WERI-Rb-1 (cell line): Measurements from ENCODE around the gene GP5.

Experiments used
- DNase-seq: peaks from one replicate; pipeline ENCODE4 v3.0.0-alpha.2; 2020
- H3K27ac ChIP-seq: fragments of 250-450 bp; sonication (Bioruptor Pico); 2 replicates; pipeline ENCODE4 v1.5.1; 2020; ENCODE audit warnings: mild to moderate bottlenecking, moderate library complexity
- H3K27me3 ChIP-seq: fragments of 250-450 bp; sonication (Bioruptor Pico); 2 replicates; pipeline ENCODE4 v1.5.1; 2021; ENCODE audit warnings: mild to moderate bottlenecking, low read depth, moderate library complexity; ENCODE audit not compliant: insufficient read depth, severe bottlenecking
- H3K36me3 ChIP-seq: fragments of 250-450 bp; sonication (Bioruptor Pico); 2 replicates; pipeline ENCODE4 v1.5.1; 2020; ENCODE audit warnings: mild to moderate bottlenecking, moderate library complexity
- H3K4me3 ChIP-seq: 2 replicates; pipeline ENCODE4 v1.5.1; 2011; ENCODE audit warnings: low read depth, mild to moderate bottlenecking, control low read depth, low read length
- H3K9me3 ChIP-seq: fragments of 250-450 bp; sonication (Bioruptor Pico); 2 replicates; pipeline ENCODE4 v1.5.1; 2021; ENCODE audit warnings: mild to moderate bottlenecking, moderate library complexity; ENCODE audit not compliant: severe bottlenecking
- CTCF ChIP-seq: IDR thresholded peaks from 2 replicates; pipeline ENCODE4 v1.5.1; 2011; ENCODE audit warnings: low read depth, mild to moderate bottlenecking, control low read depth, inconsistent platforms, low read length

GP5 gene

GRCh38 chr3:194443901-194444300, 44.8 kb upstream of the GP5 start:
- no peaks in the 10 kb centered on the region for H3K27me3 ChIP-seq
- no peak overlapping the region for H3K27ac ChIP-seq
- no peak for DNase-seq
- H3K36me3 ChIP-seq = peaks cover 2% of the 10 kb centered on the region
- no peak overlapping the region for H3K4me3 ChIP-seq
- no peaks in the 10 kb centered on the region for H3K9me3 ChIP-seq
- no peak for TF ChIP-seq CTCF

GRCh38 chr3:194440756-194441155, 41.7 kb upstream of the GP5 start:
- TF ChIP-seq CTCF = no peak
- Histone ChIP-seq H3K27ac (no peak overlapping the region), H3K9me3 (no peaks in the 10 kb centered on the region), H3K36me3 (peaks cover 8% of the 10 kb centered on the region; the same call in 1 of the 2 replicates), H3K27me3 (no peaks in the 10 kb centered on the region), H3K4me3 (no peak overlapping the region)
- DNase-seq = no peak

DNA sequence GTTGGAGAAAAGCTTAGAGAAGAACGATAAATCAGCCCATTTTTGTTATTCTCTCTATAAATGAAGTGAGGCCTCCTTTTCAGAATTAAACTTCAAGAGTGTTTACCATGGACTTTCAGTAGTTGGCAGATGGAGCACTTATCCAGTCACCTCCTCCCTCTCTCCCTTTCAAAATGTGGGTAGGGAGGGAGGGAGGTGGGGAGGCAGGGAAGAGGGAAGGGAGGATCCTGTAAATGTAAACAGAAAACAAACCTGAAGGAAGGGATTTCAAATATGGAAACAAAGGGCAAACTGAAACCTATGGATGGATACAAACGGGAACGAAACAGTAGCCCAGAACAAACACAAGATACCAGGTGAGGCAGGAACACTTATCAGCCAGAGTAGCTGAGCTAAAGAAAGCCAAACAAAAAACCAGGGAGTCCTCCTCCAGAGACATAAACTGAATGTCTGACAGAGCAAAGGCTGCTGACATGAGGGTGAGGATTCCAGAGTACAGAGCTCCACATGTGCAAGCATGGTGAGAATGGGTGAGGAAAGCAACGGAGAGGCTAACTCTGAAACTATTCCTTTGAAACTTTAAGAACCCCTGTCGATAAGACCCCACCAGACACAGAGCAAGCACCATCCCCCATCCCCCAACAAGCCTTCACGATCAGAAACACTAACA, 41.0 kb upstream of the GP5 start:
- H3K27ac ChIP-seq = no peak overlapping the region
- H3K27me3 ChIP-seq = no peaks in the 10 kb centered on the region
- no peaks in the 10 kb centered on the region for H3K9me3 ChIP-seq
- no peak overlapping the region for H3K4me3 ChIP-seq
- TF ChIP-seq CTCF = no peak
- no peak for DNase-seq
- peaks cover 8% of the 10 kb centered on the region; the same call in 1 of the 2 replicates for H3K36me3 ChIP-seq

GRCh38 chr3:194434503-194434902, 35.4 kb upstream of the GP5 start:
- no peaks in the 10 kb centered on the region for H3K9me3 ChIP-seq
- no peak overlapping the region for H3K4me3 ChIP-seq
- H3K36me3 ChIP-seq = peaks cover 6% of the 10 kb centered on the region; the same call in 1 of the 2 replicates
- H3K27me3 ChIP-seq = no peaks in the 10 kb centered on the region
- TF ChIP-seq CTCF = no peak
- no peak overlapping the region for H3K27ac ChIP-seq
- DNase-seq = no peak

DNA sequence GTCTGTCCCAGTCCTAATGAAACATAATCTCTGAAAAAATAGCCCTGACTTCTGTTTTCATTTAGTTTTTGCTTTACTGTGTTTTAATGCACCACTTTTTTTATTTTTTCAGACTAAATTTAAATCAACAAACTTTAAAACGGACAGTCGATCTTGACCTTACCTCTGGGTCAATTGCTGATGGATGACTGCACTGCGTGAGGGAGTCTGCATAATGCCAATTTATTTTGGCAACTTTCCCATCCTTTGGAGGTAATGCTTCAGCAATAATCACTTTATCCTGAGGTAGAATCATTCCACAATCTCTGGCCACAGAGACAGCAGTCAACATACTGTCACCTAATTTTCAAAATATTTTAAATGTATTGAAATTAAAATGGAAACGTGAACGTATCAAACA, 32.5 kb upstream of the GP5 start:
- no peak for TF ChIP-seq CTCF
- DNase-seq = no peak
- Histone ChIP-seq H3K4me3 (no peak overlapping the region), H3K27ac (no peak overlapping the region), H3K9me3 (no peaks in the 10 kb centered on the region), H3K36me3 (peaks cover 4% of the 10 kb centered on the region; the same call in 1 of the 2 replicates), H3K27me3 (no peaks in the 10 kb centered on the region)

DNA sequence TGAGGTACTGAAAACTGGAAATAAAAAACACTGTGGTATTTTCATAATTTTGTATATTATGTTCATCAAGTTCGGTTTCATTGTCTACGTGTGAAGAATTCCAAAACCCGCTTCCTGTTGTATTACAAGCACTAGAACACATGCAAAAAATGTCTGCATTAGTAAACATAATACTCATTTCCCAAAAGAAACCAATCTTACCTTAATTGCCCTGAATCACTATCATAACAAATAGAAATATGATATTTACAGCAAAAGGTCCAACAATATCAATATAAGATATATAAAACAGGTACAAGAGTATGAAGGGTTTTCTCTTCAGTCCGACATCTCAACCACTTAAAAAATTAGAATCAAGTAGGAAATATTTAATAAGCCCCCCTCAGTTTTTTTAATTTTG, 26.3 kb upstream of the GP5 start:
- no peaks in the 10 kb centered on the region for H3K9me3 ChIP-seq
- peaks cover 7% of the 10 kb centered on the region for H3K36me3 ChIP-seq
- no peak for DNase-seq
- H3K27me3 ChIP-seq = no peaks in the 10 kb centered on the region
- no peak overlapping the region for H3K27ac ChIP-seq
- TF ChIP-seq CTCF = no peak
- H3K4me3 ChIP-seq = no peak overlapping the region
